H1 (cell line): ENCODE data around the gene NRXN3.

ENCODE experiments used
- BCL11A ChIP-seq, 2 experiments: IDR thresholded peaks; one replicate each; pipeline ENCODE4 v1.6.1; 2011; ENCODE audit warnings: low read depth in 2 of 2, low read length in 2 of 2, mild to moderate bottlenecking in 2 of 2
- BRCA1 ChIP-seq: IDR thresholded peaks from 2 replicates; pipeline ENCODE4 v1.6.1; 2012; ENCODE audit warnings: low read depth, low read length, improper control_type of control experiment
- CBX8 ChIP-seq: fragments of 300-800, 300-1000 bp; sonication (generic); IDR thresholded peaks from 2 replicates; pipeline ENCODE4 v1.7.1; 2016; ENCODE audit warnings: low read depth, low read length, borderline replicate concordance
- CHD2 ChIP-seq: IDR thresholded peaks from 2 replicates; pipeline ENCODE4 v1.6.1; 2012; ENCODE audit warnings: low read length, improper control_type of control experiment
- CREB1 ChIP-seq: IDR thresholded peaks from 2 replicates; pipeline ENCODE4 v1.6.1; 2012; ENCODE audit warnings: inconsistent platforms
- EZH2 ChIP-seq: fragments of 200-600 bp; sonication (generic); IDR thresholded peaks from 2 replicates; pipeline ENCODE4 v1.7.1; 2012; ENCODE audit warnings: low read depth, mild to moderate bottlenecking, moderate library complexity, low read length, inconsistent platforms; ENCODE audit not compliant: severe bottlenecking
- JUN ChIP-seq: IDR thresholded peaks from 2 replicates; pipeline ENCODE4 v1.6.1; 2011; ENCODE audit warnings: low read depth, mild to moderate bottlenecking, improper control_type of control experiment, low read length
- KDM4A ChIP-seq: IDR thresholded peaks from one replicate; pipeline ENCODE4 v1.7.1; 2012; ENCODE audit warnings: low read depth, mild to moderate bottlenecking, moderate library complexity, low read length, inconsistent platforms; ENCODE audit not compliant: severe bottlenecking
- POLR2A ChIP-seq, 2 experiments: IDR thresholded peaks; 1 replicate in 1 of 2; 2 replicates in 1 of 2; pipeline ENCODE4 v1.6.1; 2011; ENCODE audit warnings: low read depth in 2 of 2, low read length in 2 of 2, mild to moderate bottlenecking in 2 of 2; ENCODE audit errors: control extremely low read depth in 1 of 2
- RAD21 ChIP-seq, 2 experiments: IDR thresholded peaks in 1 of 2; conservative IDR thresholded peaks in 1 of 2; 2 replicates each; pipeline ENCODE4 v1.6.1; 2011; ENCODE audit warnings: low read depth in 2 of 2, low read length in 2 of 2, improper control_type of control experiment in 1 of 2, inconsistent platforms in 1 of 2, mild to moderate bottlenecking in 1 of 2, moderate library complexity in 1 of 2
- SIN3A ChIP-seq, 2 experiments: IDR thresholded peaks in 1 of 2; conservative IDR thresholded peaks in 1 of 2; 2 replicates each; pipeline ENCODE4 v1.6.1; 2011 to 2012; ENCODE audit warnings: low read length in 2 of 2, improper control_type of control experiment in 1 of 2, low read depth in 1 of 2, mild to moderate bottlenecking in 1 of 2
- YY1 ChIP-seq: IDR thresholded peaks from 2 replicates; pipeline ENCODE4 v1.6.1; 2011; ENCODE audit warnings: low read depth, mild to moderate bottlenecking, low read length
- TF ChIP-seq, protein P1 (sequence below), 3 experiments: IDR thresholded peaks; 1 replicate in 2 of 3; 2 replicates in 1 of 3; pipeline versions ENCODE4 v1.5.1 to v1.6.1; 2011; ENCODE audit warnings: low read length in 3 of 3, mild to moderate bottlenecking in 3 of 3, inconsistent platforms in 2 of 3, low read depth in 1 of 3, moderate library complexity in 1 of 3; ENCODE audit not compliant: insufficient read depth in 1 of 3; ENCODE audit errors: control extremely low read depth in 1 of 3

DNA sequence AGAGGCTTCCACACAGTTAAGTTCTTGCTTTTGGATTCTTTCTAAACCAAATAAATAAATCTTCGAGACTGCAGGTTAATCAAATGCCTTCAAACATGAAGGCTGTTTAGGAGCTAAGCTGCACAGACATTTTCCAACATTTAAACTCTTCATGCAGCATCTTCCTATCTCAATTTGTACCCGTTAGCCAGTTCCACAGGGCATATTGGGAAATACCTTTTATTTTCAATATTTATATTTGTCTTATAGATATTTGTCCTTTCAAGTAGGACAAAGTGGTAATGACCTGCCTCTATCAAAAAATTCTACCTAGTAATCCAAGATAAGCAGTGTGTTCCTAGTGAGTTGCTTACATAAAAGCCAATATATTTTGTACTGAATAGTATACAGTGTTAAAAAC lies 1667.5 kb downstream of the NRXN3 start:
- TF ChIP-seq JUN (no peak), EZH2 (no peak), RAD21 (IDR thresholded peaks at IDR 0.05 in 1 of 2, conservative IDR thresholded peaks at IDR 0.05 in 1 of 2; ENCODE audit: low read depth in 2 of 2, low read length in 2 of 2) (no peak), POLR2A (IDR thresholded peaks at IDR 0.05; ENCODE audit: control extremely low read depth in 1 of 2, low read depth in 2 of 2, low read length in 2 of 2) (no peak), SIN3A (conservative IDR thresholded peaks at IDR 0.05 in 1 of 2, IDR thresholded peaks at IDR 0.05 in 1 of 2; ENCODE audit: low read depth in 1 of 2, low read length in 2 of 2) (no peak), BRCA1 (no peak), BCL11A (IDR thresholded peaks at IDR 0.05; ENCODE audit: low read depth in 2 of 2, low read length in 2 of 2) (no peak), CBX8 (no peak), KDM4A (no peak), CHD2 (no peak), CREB1 (no peak), YY1 (no peak)
- TF ChIP-seq, protein P1, sequence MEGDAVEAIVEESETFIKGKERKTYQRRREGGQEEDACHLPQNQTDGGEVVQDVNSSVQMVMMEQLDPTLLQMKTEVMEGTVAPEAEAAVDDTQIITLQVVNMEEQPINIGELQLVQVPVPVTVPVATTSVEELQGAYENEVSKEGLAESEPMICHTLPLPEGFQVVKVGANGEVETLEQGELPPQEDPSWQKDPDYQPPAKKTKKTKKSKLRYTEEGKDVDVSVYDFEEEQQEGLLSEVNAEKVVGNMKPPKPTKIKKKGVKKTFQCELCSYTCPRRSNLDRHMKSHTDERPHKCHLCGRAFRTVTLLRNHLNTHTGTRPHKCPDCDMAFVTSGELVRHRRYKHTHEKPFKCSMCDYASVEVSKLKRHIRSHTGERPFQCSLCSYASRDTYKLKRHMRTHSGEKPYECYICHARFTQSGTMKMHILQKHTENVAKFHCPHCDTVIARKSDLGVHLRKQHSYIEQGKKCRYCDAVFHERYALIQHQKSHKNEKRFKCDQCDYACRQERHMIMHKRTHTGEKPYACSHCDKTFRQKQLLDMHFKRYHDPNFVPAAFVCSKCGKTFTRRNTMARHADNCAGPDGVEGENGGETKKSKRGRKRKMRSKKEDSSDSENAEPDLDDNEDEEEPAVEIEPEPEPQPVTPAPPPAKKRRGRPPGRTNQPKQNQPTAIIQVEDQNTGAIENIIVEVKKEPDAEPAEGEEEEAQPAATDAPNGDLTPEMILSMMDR (IDR thresholded peaks at IDR 0.05; ENCODE audit: control extremely low read depth in 1 of 3, insufficient read depth in 1 of 3, low read depth in 1 of 3, low read length in 3 of 3): no peak
